Measurements from ENCODE around the gene EPN1. TPM values are rescaled to one million over a fixed set of nuclear protein-coding genes. Genes with fewer than 3 reads are reported as not detected.

The EPN1 gene
- polyA plus RNA-seq, 1 of the 3 experiments (the other 2 are of a cell fraction): 134 TPM

GRCh38 chr19:55651236-55651635 lies 23.8 kb upstream of the EPN1 start (continued):
- no peak for TF ChIP-seq MAX (IDR thresholded peaks at IDR 0.05; ENCODE audit: low read depth)
- TF ChIP-seq TCF12 (IDR thresholded peaks at IDR 0.05): no peak

GRCh38 chr19:55652311-55653128 lies 22.5 kb upstream of the EPN1 start:
- TF ChIP-seq USF1 (IDR thresholded peaks at IDR 0.05; ENCODE audit: borderline replicate concordance, low read depth) (no peak), RAD21 (IDR thresholded peaks at IDR 0.05; ENCODE audit: low read length) (no peak), NRF1 (IDR thresholded peaks at IDR 0.05; ENCODE audit: low read depth, low read length) (no peak), FOSL2 (IDR thresholded peaks at IDR 0.05; ENCODE audit: borderline replicate concordance, low read depth) (no peak), POLR2AphosphoS5 (IDR thresholded peaks at IDR 0.05; ENCODE audit: low read depth, low read length) (no peak), RFX5 (IDR thresholded peaks at IDR 0.05; ENCODE audit: low read length) (no peak), TEAD4 (IDR thresholded peaks at IDR 0.05; ENCODE audit: borderline replicate concordance, insufficient read depth) (no peak), JUND (IDR thresholded peaks at IDR 0.05) (no peak), REST (IDR thresholded peaks at IDR 0.05; ENCODE audit: low read depth, low read length) (no peak), GABPA (IDR thresholded peaks at IDR 0.05; ENCODE audit: low read depth) (no peak), YY1 (IDR thresholded peaks at IDR 0.05; ENCODE audit: low read depth) (no peak)
- ChIA-PET POLR2A (interaction anchor here (0.5 to 1.0 kb wide), 2 partner anchors 20 to 584 kb away, joined by 3 read pairs; no protein-coding TSS in a partner anchor), CTCF (interaction anchor here (0.6 to 3.9 kb wide), 10 partner anchors 15 to 200 kb away, joined by 3 to 36 read pairs (median 4); partner anchors contain the start of gene ZNF784)
- Histone ChIP-seq H3K27ac (ENCODE audit: low read depth in 2 of 2, low read length in 1 of 2) (no peak overlapping the region; a peak in 2 of 4 replicates), H2AFZ (ENCODE audit: low read depth) (no peak overlapping the region), H3K79me2 (ENCODE audit: insufficient read depth) (peaks cover 26% of the 10 kb centered on the region), H3K4me3 (ENCODE audit: low read depth in 2 of 2, low read length in 1 of 2) (no peak overlapping the region), H3K36me3 (replicated peaks in 1 of 2; ENCODE audit: control insufficient read depth in 1 of 2, insufficient read depth in 2 of 2, low read length in 1 of 2) (peaks cover 16 to 21% of the 10 kb centered on the region in 2 experiments), H4K20me1 (ENCODE audit: insufficient read depth) (peaks cover 21% of the 10 kb centered on the region), H3K9ac (no peak overlapping the region), H3K9me3 (no peaks in the 10 kb centered on the region), H3K4me1 (ENCODE audit: control insufficient read depth in 1 of 2, insufficient read depth in 2 of 2, low read depth in 1 of 2, low read length in 1 of 2) (peaks cover 7 to 26% of the 10 kb centered on the region in 2 experiments; a peak in 2 of 4 replicates), H3K9me2 (no peaks in the 10 kb centered on the region), H3K27me3 (ENCODE audit: insufficient read depth) (no peaks in the 10 kb centered on the region), H3K4me2 (peak overlapping the region; percentile 84; the same call in 1 of the 2 replicates), H3F3A (replicated peaks; ENCODE audit: insufficient read depth) (peaks cover 6% of the 10 kb centered on the region)
- WGBS (ENCODE audit: low lambda C conversion rate): 96% methylated on average over 50 of the region's 71 CpGs
- no peak for DNase-seq

Data from SK-N-SH (cell line).